HG02588 (cell line): Measurements from ENCODE around the gene ZNF408.

Experiments
- ATAC-seq: cut with Tn5 transposase; IDR thresholded peaks from one replicate; pipeline ENCODE4 v1.9.1; 2021; ENCODE audit warnings: mild to moderate bottlenecking, moderate library complexity; ENCODE audit not compliant: unreplicated experiment

Gene ZNF408

DNA sequence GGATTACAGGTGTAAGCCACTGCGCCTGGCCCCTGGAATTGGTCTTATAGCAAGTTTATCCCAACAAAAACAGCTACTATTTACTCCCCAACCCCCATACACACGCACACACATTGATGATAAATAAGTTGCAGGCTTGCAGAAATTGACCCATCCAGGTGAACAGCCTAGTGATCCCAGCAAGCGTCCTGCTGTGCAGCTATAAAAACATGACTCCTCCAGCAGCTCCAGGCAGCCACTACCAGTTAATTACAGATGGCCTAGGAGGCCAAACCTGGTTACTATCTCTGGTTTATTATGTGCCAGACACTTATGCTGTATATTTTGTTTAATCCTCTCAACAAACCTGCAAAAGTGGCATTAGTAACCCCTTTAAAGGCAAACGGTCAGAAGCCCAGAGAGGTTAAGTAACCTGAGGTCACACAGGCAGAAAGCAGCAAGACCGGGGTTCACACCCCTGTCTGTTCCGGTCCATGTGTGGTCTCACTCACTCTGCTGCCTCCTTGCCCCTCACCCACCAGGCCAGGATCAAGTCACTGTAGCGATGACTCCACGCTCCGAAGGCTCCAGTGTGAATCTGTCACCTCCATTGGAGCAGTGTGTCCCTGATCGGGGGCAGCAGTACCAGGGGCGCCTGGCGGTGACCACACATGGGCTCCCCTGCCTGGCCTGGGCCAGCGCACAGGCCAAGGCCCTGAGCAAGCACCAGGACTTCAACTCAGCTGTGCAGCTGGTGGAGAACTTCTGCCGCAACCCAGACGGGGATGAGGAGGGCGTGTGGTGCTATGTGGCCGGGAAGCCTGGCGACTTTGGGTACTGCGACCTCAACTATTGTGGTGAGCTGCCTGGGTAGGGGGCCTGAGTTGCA, 24.7 kb downstream of the ZNF408 start:
- no peak for ATAC-seq

DNA sequence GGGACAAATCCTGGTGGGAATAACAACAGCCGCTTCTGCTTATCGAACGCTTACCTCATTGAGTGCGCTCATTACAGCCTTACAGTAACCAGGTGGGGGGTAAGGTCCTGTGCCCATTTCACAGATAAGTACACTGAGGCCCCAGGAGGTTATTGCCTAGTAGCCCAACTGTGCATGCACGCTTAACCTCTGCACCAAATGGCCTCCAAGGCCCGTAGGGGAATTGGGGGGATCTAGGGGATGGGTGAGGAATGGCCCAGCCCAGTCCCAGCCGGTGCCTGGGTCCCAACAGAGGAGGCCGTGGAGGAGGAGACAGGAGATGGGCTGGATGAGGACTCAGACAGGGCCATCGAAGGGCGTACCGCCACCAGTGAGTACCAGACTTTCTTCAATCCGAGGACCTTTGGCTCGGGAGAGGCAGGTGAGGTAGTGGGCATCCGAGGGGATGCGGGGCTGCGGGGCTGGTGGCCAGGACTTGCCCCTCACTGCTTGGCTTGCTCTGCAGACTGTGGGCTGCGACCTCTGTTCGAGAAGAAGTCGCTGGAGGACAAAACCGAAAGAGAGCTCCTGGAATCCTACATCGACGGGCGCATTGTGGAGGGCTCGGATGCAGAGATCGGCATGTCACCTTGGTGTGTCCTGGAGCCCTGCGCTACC, 25.5 kb downstream of the ZNF408 start:
- no peak for ATAC-seq

DNA sequence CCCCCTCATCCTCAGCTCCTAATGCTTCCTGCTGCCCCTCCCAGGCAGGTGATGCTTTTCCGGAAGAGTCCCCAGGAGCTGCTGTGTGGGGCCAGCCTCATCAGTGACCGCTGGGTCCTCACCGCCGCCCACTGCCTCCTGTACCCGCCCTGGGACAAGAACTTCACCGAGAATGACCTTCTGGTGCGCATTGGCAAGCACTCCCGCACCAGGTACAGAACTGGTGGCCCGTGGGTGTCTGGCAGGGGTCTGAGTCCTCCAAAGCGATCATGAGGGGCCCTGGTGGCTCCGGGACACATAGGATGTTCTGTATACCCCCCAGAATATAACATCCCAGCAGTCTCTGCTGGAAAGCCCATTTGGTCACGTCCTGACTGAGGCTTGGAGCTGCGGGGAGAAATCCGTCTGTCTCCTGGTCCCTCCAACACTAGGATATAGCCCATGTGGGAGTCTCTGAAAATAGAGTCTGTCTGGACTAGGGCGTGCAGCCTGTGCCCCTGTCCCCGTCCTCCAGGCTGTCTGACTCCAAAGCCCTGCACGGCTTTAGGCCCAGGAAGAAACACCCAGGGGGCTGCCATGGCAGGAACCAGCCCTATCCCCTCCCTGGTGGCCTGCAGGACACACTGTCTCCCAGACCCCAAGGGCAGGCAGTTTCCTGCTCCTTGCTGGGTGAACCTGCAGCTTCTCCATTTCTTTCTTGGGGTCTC, 27.3 kb downstream of the ZNF408 start:
- no peak for ATAC-seq

DNA sequence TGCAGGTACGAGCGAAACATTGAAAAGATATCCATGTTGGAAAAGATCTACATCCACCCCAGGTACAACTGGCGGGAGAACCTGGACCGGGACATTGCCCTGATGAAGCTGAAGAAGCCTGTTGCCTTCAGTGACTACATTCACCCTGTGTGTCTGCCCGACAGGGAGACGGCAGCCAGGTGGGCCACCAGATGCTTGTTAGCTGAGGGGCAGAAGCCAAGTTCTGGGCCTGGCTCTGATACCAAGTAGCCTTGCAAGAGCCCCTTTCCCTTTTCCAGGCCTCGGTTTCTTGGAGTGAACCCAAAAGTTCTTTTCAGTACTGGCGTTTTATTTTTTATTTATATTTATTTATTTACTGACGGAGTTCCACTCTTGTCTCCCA, 27.8 kb downstream of the ZNF408 start:
- ATAC-seq = no peak

DNA sequence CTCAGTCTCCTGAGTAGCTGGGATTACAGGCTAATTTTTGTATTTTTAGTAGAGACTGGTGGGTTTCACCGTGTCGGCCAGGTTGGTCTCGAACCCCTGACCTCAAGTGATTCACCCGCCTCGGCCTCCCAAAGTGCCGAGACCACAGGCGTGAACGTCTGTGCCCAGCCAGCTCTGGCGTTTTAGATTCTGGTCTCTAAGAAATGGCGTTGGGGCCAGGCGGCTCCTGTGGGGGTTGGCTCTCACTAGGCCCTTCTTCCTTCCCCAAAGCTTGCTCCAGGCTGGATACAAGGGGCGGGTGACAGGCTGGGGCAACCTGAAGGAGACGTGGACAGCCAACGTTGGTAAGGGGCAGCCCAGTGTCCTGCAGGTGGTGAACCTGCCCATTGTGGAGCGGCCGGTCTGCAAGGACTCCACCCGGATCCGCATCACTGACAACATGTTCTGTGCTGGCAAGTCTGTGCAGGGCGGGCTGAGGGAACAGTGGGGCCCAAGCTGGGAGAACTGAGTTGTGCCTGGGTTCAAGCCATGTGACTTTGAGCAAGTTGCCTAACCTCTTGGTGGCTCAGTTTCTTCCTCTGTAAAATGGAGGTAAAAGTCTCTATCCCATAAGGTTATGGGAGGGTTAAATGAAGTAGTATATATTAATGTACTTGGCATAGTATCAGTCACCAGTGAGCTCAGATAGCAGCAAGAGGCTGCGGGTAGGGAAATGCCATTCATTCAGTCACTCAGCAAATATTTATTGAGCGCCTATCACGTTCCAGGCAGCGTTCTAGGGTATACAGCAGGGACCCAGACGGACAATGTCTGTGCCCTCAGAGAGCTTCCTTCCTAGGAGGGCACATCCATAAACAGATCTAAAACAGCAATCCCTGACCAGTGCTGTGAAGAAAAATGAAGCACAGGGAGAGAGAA, 28.5 kb downstream of the ZNF408 start:
- no peak for ATAC-seq

DNA sequence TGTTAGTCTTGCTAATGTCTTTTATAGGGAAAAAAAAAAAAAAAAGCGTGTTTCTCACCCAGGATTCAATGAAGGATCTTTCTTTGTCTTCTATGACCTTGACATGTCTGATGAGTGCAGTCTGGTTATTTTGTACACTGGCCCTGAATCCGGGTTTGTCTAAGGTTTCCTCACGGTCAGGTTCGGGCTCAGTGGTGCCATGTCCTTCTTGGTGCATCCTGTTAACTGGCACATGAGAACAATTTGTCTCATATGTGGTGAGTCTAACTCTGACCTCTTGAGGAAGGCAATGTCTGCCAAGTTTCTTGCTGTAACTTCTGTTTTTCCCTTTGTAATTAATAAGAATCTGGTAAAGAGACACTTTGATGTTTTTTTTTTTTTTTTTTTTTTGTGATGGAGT, 30.7 kb downstream of the ZNF408 start:
- ATAC-seq = no peak

DNA sequence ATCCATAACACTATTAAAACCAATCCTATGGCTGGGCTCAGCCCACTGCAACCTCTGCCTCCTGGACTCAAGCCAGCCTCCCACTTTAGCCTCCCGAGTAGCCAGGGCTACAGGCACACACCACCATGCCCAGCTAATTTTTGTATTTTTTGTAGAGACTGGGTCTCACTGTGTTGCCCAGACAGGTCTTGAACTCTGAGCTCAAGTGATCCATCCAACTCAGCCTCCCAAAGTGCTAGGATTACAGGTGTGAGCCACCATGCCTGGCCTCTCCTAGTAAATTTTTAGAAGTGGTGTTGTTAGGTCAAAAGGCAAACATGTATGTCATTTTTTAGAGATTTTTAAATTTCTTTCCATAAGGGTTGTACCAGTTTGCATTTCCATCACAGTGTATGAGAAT, 32.4 kb downstream of the ZNF408 start:
- no peak for ATAC-seq

DNA sequence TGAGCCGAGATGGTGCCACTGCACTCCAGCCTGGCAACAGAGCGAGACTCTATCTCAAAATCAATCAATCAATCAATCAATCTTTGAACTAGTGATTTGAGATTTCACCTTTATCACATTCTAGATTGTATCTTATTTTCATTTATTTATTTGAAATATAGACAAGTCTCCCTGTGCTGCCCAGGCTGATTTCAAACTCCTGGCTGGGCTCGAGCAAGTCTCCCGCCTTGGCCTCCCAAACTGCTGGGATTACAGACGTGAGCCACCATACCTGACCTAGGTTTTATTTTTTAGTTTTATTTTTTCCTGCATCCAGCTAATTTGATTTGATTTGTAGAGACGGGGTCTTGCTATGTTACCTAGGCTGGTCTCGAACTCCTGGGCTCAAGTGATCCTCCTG, 35.3 kb downstream of the ZNF408 start:
- no peak for ATAC-seq

DNA sequence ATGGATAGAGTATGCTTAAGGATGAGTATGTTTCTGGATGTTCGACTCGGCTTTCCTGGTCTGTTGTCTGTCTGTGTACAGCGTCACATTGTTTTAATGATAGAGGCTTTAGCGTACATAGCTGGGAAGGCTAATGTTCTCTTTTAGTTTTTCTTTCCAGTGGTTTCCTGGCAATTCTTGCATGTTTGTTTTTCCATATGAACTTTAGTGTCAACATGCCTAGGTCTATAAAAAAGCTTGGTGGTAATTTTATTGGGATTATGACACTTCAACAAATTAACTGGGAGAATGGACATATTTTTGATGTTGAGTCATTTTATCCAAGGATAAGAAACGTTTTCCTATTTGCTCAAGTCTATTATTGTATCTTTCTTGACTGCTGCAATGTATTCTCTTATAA, 35.8 kb downstream of the ZNF408 start:
- no peak for ATAC-seq

DNA sequence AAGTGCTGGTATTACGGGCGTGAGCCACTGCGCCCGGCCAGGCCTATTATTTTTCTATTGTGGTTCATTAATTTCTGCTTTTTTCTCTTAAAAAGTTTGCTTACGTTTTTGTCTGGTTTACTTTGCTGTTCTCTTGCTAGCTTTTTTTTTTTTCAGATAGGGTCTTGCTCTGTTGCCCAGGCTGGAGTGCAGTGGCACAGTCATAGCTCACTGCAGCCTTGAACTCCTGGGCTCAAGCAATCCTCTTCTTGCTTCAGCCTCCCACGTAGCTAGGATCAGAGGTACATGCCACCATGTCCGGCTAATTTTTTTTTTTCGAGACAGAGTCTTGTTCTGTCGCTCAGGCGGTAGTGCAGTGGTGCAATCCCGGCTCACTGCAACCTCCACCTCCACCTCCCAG, 36.9 kb downstream of the ZNF408 start:
- no peak for ATAC-seq

DNA sequence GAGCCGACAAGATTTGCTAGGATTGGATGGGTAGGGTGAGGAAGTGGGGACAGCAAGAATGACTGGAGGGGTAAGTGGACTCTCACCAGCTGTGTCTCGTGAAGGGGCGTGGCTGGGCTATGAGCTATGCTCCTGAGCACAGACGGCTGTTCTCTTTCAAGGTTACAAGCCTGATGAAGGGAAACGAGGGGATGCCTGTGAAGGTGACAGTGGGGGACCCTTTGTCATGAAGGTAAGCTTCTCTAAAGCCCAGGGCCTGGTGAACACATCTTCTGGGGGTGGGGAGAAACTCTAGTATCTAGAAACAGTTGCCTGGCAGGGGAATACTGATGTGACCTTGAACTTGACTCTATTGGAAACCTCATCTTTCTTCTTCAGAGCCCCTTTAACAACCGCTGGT, 38.1 kb downstream of the ZNF408 start:
- ATAC-seq = no peak

DNA sequence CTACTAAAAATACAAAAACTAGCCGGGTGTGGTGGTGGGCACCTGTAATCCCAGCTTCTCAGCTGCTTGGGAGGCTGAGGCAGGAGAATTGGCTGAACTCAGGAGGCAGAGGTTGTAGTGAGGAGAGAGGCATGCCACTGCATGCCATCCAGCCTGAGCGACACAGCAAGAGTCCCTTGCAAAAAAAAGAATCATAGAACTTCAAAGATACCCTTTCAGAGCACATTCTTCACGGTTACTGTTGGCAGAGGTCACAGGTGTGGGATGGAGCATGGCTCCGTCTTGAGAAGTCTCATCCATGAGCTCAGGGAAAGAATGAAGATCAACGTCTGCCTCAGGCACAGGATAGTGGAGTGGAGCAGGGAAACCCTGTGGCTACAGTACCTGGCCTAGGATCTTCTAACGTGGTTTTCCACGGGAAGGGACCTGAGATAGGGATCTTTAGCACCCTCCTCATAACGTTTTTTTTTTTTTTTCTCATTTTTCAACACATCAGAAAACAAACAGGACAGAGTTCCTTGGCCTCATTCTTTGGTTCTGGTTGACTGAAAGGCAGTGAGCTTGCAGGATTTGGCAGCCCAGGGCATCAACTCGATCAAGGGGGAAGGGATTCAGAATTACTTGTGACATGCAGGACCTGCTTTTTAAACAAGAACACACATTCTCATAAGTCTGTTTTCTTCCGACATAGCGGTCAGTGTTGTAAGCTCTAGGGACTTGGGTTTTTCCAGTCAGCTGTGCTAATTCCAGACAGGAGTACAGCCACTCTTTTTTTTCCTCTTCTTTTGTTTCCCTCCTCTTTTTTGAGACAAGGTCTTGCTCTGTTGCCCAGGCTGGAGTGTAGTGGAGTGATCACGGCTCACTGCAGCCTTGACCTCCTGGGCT, 41.0 kb downstream of the ZNF408 start:
- no peak for ATAC-seq

DNA sequence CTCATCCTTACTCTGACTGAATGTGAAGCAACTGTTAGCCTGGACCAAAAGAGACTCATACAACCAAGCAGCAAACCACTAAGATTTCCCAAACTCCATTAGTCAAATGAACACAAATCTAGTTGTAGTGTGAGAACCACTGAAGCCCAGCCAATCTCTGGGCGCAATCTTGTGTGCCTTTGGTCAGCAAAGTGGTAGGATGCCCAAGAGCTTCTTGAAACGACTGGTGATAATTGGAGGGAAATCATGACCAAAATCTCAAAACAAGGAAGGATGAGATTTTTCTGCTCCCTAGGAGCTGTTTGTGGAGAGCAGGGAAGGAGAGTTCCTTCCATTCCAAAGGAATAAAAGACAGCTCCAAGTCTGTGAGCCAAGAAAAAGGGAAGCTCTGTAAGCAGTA, 42.2 kb downstream of the ZNF408 start:
- ATAC-seq = no peak

DNA sequence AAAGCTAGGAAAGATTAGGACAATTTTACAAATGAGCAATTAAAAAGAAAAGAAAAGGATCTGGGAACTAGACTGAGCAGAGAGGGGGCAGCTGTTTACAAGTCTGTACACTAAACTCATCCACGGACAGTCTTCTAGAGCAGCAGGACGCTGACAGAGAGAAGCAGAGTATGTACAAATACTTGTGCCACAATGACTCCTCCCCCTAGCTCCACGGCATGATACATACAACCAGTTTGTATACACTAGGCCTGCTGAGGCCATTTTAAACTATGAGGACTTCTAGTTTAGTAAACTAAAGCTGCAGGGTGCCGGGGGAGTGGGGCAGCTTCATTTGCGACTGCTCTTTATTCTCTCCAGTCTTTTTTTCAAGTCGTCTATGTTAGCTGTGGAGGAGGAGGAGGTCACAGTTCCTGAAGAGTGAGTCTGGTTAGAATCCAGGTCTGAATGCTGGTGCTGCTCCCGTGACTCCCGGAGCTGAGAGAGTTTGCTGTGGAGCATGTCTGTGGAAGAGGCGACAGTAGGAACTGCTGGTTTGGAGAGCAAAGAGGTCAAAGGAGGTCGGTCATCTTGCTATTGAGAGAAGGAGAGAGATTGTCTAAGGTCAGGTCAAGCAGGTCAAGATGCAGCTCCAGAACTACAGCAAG, 43.0 kb downstream of the ZNF408 start:
- ATAC-seq = no peak

DNA sequence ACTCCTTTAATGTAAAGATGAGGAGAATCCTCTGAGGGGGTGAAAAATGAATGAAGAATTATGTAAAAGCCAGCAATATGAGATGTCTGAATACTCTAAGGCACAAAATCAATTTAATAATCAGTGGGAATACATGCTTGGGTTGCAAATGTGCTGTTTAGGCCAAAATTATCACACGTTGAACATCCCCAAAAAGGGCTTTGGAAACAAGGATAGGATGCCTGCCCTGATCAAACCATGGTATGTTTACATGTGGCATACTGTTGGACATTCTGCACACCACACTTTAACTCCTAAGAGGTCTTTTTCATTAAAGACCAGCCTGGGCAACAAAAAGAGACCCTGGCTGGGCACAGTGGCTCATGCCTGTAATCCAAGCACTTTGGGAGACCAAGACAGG, 44.5 kb downstream of the ZNF408 start:
- ATAC-seq = no peak

DNA sequence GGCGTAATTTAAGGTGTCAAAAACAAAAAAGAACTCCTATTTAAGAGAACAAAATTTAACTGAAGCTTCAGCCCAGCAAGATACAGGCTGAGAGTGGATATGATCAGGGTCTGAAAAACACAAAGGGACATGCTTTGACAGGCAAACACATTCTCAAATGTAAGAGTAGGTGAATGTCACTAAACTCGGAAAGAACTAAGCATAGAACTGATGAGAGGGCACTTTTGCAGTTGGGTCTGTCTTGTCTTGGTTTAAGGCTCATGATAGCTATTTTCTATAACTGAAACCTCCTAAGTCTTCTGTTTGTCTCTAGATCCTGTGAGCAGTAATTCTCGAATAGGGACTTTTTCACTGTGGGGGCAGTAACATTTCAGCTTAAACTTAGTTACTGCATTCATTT, 45.2 kb downstream of the ZNF408 start:
- ATAC-seq = no peak

DNA sequence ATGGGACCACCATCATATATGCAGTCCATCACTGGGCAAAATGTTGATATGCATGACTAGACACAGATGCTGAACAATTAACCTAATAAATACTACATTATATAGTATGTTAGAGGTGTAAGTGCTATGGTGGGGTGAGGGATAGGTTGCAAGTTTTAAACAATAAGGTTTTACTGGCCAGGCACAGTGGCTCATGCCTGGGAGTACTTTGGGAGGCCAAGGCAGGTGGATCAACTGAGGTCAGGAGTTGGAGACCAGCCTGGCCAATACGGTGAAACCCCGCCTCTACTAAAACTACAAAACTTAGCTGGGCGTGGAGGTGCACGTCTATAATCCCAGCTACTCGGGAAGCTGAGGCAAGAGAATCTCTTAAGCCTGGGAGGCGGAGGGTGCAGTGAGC, 46.3 kb downstream of the ZNF408 start:
- no peak for ATAC-seq
